Fibroblast of lung (primary cell): Measurements from ENCODE around the gene RFNG. TPM values are rescaled to one million over a fixed set of nuclear protein-coding genes. Genes with fewer than 3 reads are reported as not detected.

Experiments used
- DNase-seq, 2 donors: peaks; one replicate each; pipeline versions ENCODE4 v3.0.0 to v3.0.0-alpha.2; 2010; ENCODE audit warnings: low read depth in 2 of 2
- H2AFZ ChIP-seq: 2 replicates; pipeline ENCODE4 v1.5.1; 2012; ENCODE audit warnings: low read length, control low read depth, inconsistent platforms
- H3K27ac ChIP-seq: 2 replicates; pipeline ENCODE4 v1.5.1; 2011; ENCODE audit warnings: low read length, control low read depth; ENCODE audit not compliant: insufficient read depth
- H3K27me3 ChIP-seq: 2 replicates; pipeline ENCODE4 v1.5.1; 2011; ENCODE audit warnings: mild to moderate bottlenecking, low read length; ENCODE audit not compliant: control insufficient read depth, insufficient read depth
- H3K36me3 ChIP-seq: 2 replicates; pipeline ENCODE4 v1.5.1; 2011; ENCODE audit warnings: low read length; ENCODE audit not compliant: control insufficient read depth, insufficient read depth
- H3K4me1 ChIP-seq: 2 replicates; pipeline ENCODE4 v1.5.1; 2011; ENCODE audit warnings: low read length; ENCODE audit not compliant: control insufficient read depth, insufficient read depth; ENCODE audit errors: extremely low read depth
- H3K4me2 ChIP-seq: 2 replicates; pipeline ENCODE4 v1.5.1; 2011; ENCODE audit warnings: low read length, control low read depth; ENCODE audit not compliant: insufficient read depth; ENCODE audit errors: extremely low read depth
- H3K4me3 ChIP-seq, 4 experiments: fragments of 200-600 bp in 1 of 4; sonication (generic) in 1 of 4; replicated peaks in 1 of 4; 2 replicates each; pipeline ENCODE4 v1.5.1; 2011 to 2016; ENCODE audit warnings: low read length in 4 of 4, low read depth in 3 of 4, mild to moderate bottlenecking in 3 of 4, control low read depth in 2 of 4, inconsistent platforms in 1 of 4, mixed read lengths in 1 of 4; ENCODE audit not compliant: insufficient read depth in 1 of 4; ENCODE audit errors: control extremely low read depth in 1 of 4
- H3K79me2 ChIP-seq: 2 replicates; pipeline ENCODE4 v1.5.1; 2012; ENCODE audit warnings: mild to moderate bottlenecking, low read length, inconsistent platforms; ENCODE audit not compliant: control insufficient read depth, insufficient read depth
- H3K9ac ChIP-seq: 2 replicates; pipeline ENCODE4 v1.5.1; 2011; ENCODE audit warnings: mild to moderate bottlenecking, low read length, control low read depth; ENCODE audit not compliant: insufficient read depth
- H3K9me3 ChIP-seq: 2 replicates; pipeline ENCODE4 v1.5.1; 2012; ENCODE audit warnings: low read depth, low read length; ENCODE audit not compliant: control insufficient read depth, insufficient read depth
- H4K20me1 ChIP-seq: 2 replicates; pipeline ENCODE4 v1.5.1; 2011; ENCODE audit warnings: low read length; ENCODE audit not compliant: control insufficient read depth, insufficient read depth; ENCODE audit errors: extremely low read depth
- EZH2 ChIP-seq: IDR thresholded peaks from 2 replicates; pipeline ENCODE4 v1.5.1; 2012; ENCODE audit warnings: low read length, control low read depth, mild to moderate bottlenecking; ENCODE audit errors: missing control alignments
- polyA plus RNA-seq, 2 donors: library from polyadenylated mRNA; depleted of rRNA in 1 of 2; stranded (reverse) in 1 of 2; unstranded in 1 of 2; fragments of >200 nt; gene quantifications; 2 replicates each; pipeline ENCODE4 v1.2.1, GENCODE V29; 2011 to 2012; ENCODE audit warnings: missing spikeins in 1 of 2
- total RNA-seq: library from RNA; depleted of rRNA; stranded (reverse); fragments of >200 nt; gene quantifications from 2 replicates; pipeline ENCODE4 v1.2.1, GENCODE V29; 2014
- TF ChIP-seq, protein P1 (sequence below), 2 donors: IDR thresholded peaks in 1 of 2; conservative IDR thresholded peaks in 1 of 2; 1 replicate in 1 of 2; 2 replicates in 1 of 2; pipeline ENCODE4 v1.5.1; 2011 to 2012; ENCODE audit warnings: low read length in 2 of 2, control low read depth in 1 of 2, inconsistent platforms in 1 of 2, low read depth in 1 of 2, mild to moderate bottlenecking in 1 of 2

RFNG gene
- total and polyA plus RNA-seq, 2 donors (not counting 1 experiment from before 2014, with no cell fraction given), result 14.5 to 48.9 TPM

DNA sequence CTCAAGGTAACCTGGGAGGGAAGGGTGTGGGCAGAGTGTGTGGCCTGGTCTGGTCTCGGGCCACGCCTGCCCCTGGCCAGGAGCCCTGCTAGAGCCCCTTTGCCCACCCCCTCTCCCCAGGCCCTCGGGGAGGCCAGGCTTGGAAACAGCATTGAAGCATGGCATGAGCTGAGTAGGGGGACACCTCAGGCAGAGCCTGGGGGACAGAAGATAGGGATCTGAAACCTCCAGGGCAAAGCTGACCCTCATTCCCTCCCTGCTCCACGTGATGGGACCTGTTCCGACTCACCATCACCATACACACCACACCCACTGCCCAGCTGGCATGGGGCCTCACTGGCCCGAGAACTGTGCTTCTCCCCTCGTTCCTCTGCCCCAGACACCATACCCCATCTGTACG, 2.5 kb downstream of the RFNG start:
- H3K36me3 ChIP-seq, result peaks cover 25% of the 10 kb centered on the region
- H4K20me1 ChIP-seq, result no peaks in the 10 kb centered on the region
- H3K27ac ChIP-seq, result no peak overlapping the region
- DNase-seq, result no peak
- H3K4me1 ChIP-seq, result peaks cover 7% of the 10 kb centered on the region
- no peak overlapping the region for H3K4me3 ChIP-seq
- H3K9ac ChIP-seq, result no peak overlapping the region
- H2AFZ ChIP-seq, result no peak overlapping the region
- H3K4me2 ChIP-seq, result no peak overlapping the region
- no peaks in the 10 kb centered on the region for H3K27me3 ChIP-seq
- peaks cover 21% of the 10 kb centered on the region for H3K79me2 ChIP-seq
- TF ChIP-seq, protein P1, sequence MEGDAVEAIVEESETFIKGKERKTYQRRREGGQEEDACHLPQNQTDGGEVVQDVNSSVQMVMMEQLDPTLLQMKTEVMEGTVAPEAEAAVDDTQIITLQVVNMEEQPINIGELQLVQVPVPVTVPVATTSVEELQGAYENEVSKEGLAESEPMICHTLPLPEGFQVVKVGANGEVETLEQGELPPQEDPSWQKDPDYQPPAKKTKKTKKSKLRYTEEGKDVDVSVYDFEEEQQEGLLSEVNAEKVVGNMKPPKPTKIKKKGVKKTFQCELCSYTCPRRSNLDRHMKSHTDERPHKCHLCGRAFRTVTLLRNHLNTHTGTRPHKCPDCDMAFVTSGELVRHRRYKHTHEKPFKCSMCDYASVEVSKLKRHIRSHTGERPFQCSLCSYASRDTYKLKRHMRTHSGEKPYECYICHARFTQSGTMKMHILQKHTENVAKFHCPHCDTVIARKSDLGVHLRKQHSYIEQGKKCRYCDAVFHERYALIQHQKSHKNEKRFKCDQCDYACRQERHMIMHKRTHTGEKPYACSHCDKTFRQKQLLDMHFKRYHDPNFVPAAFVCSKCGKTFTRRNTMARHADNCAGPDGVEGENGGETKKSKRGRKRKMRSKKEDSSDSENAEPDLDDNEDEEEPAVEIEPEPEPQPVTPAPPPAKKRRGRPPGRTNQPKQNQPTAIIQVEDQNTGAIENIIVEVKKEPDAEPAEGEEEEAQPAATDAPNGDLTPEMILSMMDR (conservative IDR thresholded peaks at IDR 0.05 in 1 of 2, IDR thresholded peaks at IDR 0.05 in 1 of 2; ENCODE audit: low read depth in 1 of 2, low read length in 2 of 2), result no peak
- TF ChIP-seq EZH2, result no peak
- no peaks in the 10 kb centered on the region for H3K9me3 ChIP-seq

DNA sequence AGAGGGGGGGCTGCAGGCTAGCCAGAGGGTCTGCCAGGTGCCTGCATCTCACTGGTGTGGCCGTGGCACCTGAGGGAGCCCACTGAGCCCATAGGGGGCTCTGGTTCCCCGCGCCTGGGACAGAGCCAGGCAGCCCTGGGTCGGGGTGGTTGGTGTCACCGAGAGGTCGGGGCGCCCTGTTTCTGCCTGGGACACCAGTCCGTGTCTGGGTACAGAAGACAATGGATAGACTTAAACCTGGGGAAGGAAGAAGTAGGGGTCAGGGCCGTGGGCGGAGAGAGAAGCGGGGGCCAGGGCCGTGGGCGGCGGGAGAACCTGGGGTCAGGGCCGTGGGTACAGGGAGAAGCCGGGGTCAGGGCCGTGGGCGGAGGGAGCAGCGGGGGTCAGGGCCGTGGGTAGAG, 3.0 kb downstream of the RFNG start:
- no peak for DNase-seq

DNA sequence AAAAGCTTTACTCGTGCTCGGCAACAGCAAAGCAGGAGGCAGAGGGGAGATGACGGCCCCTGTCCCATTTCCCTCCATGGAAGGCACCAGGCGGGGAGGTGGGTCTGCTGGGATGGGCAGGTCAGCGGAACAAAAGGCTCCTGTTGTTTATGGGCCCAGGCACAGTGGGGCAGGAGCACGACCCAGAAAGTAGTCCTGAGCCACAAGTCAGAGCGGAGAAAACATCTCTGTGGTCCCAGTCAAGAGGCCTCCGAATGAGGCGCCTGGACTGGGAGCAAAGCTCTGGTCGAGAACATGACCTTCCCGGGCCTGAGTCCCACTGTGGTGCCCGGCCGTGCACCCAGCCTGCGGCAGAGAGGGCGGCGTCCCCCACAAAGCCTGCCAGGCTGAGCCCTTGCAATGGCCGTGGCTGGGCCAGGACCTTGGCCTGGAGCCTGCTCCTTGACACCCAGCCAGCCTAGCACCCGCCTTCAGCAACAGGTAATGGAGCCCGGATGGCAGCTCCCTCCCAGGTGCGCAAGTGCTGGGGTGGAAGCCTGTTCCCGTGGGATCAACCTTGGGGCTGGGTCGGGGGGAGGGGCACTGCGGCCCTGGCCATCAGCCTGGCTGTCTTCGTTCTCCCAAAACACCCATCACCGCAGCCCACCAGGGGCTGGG, 3.6 kb downstream of the RFNG start:
- Histone ChIP-seq H3K79me2 (peaks cover 12% of the 10 kb centered on the region), H2AFZ (no peak overlapping the region), H3K27ac (no peak overlapping the region), H3K36me3 (peaks cover 22% of the 10 kb centered on the region), H3K9me3 (no peaks in the 10 kb centered on the region), H4K20me1 (no peaks in the 10 kb centered on the region), H3K4me3 (no peak overlapping the region), H3K27me3 (no peaks in the 10 kb centered on the region), H3K4me1 (peaks cover 4% of the 10 kb centered on the region), H3K4me2 (no peak overlapping the region), H3K9ac (no peak overlapping the region)
- no peak for DNase-seq
- TF ChIP-seq EZH2, result no peak
- TF ChIP-seq, protein P1 (conservative IDR thresholded peaks at IDR 0.05 in 1 of 2, IDR thresholded peaks at IDR 0.05 in 1 of 2; ENCODE audit: low read depth in 1 of 2, low read length in 2 of 2), result no peak

More for the DNA sequence above, 3.0 kb downstream of the RFNG start:
- Histone ChIP-seq H3K9ac (no peak overlapping the region), H4K20me1 (no peaks in the 10 kb centered on the region), H3K27me3 (no peaks in the 10 kb centered on the region), H3K79me2 (peaks cover 17% of the 10 kb centered on the region), H3K36me3 (peaks cover 22% of the 10 kb centered on the region), H3K4me2 (no peak overlapping the region), H3K9me3 (no peaks in the 10 kb centered on the region), H2AFZ (no peak overlapping the region), H3K27ac (no peak overlapping the region), H3K4me3 (no peak overlapping the region), H3K4me1 (peaks cover 7% of the 10 kb centered on the region)
- TF ChIP-seq, protein P1 (conservative IDR thresholded peaks at IDR 0.05 in 1 of 2, IDR thresholded peaks at IDR 0.05 in 1 of 2; ENCODE audit: low read depth in 1 of 2, low read length in 2 of 2), result no peak
- TF ChIP-seq EZH2, result no peak
